Tibial nerve (tissue), 4 donors: Measurements from ENCODE around the gene UBE2E1. TPM values are rescaled to one million over a fixed set of nuclear protein-coding genes. Genes with fewer than 3 reads are reported as not detected.

ENCODE experiments used
- DNase-seq, 2 donors: peaks; one replicate each; pipeline ENCODE4 v3.0.0-alpha.2; 2019; ENCODE audit warnings: low spot score in 2 of 2
- H3K27ac ChIP-seq, 4 donors: fragments of 200-600 bp; sonication (generic) in 3 of 4; one replicate each; pipeline ENCODE4 v1.5.1; 2017 to 2019; ENCODE audit warnings: mild to moderate bottlenecking in 1 of 4
- H3K27me3 ChIP-seq, 2 donors: fragments of 200-600 bp; sonication (generic) in 1 of 2; one replicate each; pipeline versions ENCODE4 v1.5.1 to v1.6.0; 2017 to 2019
- H3K36me3 ChIP-seq, 3 donors: fragments of 200-600 bp; sonication (generic); one replicate each; pipeline ENCODE4 v1.5.1; 2018 to 2019
- H3K4me1 ChIP-seq, 4 donors: fragments of 200-600 bp; sonication (generic) in 3 of 4; one replicate each; pipeline ENCODE4 v1.5.1; 2017 to 2019
- H3K4me3 ChIP-seq, 4 donors: fragments of 200-600 bp; sonication (generic) in 3 of 4; one replicate each; pipeline ENCODE4 v1.5.1; 2017 to 2019; ENCODE audit warnings: mild to moderate bottlenecking in 1 of 4, moderate library complexity in 1 of 4
- H3K9me3 ChIP-seq, 4 donors: fragments of 200-600 bp; sonication (generic) in 3 of 4; one replicate each; pipeline ENCODE4 v1.5.1; 2017 to 2019
- EP300 ChIP-seq, 2 donors: sonication (generic); formaldehyde crosslinking; IDR thresholded peaks; one replicate each; pipeline ENCODE4 v1.6.1; 2017; ENCODE audit warnings: antibody characterized with exemption in 2 of 2, mild to moderate bottlenecking in 1 of 2
- POLR2A ChIP-seq, 2 donors: fragments of 450-650 bp; IDR thresholded peaks; one replicate each; pipeline ENCODE4 v1.6.1; 2017; ENCODE audit warnings: antibody characterized with exemption in 2 of 2, mild to moderate bottlenecking in 2 of 2, moderate library complexity in 2 of 2
- WGBS, 2 donors: methylation state at CpG; one replicate each; pipeline ENCODE4 v1.1.5; 2018; 5-methylcytosine and 5-hydroxymethylcytosine counted together
- total RNA-seq, 4 donors: library from RNA; depleted of rRNA; stranded (reverse); fragments of >200 nt; gene quantifications; one replicate each; pipeline ENCODE4 v1.1.0, GENCODE V29; 2016
- TF ChIP-seq, protein P1 (sequence below), 5 experiments: fragments of 200-600 bp in 3 of 5; fragments of 450-650 bp in 2 of 5; sonication (generic) in 3 of 5; IDR thresholded peaks; one replicate each; pipeline ENCODE4 v1.5.1; 2016 to 2019; ENCODE audit warnings: antibody characterized with exemption in 5 of 5, mild to moderate bottlenecking in 3 of 5, moderate library complexity in 2 of 5

UBE2E1 gene
- total RNA-seq, 4 donors from 2014 or later: 55.1 to 132 (median 99.5) TPM

DNA sequence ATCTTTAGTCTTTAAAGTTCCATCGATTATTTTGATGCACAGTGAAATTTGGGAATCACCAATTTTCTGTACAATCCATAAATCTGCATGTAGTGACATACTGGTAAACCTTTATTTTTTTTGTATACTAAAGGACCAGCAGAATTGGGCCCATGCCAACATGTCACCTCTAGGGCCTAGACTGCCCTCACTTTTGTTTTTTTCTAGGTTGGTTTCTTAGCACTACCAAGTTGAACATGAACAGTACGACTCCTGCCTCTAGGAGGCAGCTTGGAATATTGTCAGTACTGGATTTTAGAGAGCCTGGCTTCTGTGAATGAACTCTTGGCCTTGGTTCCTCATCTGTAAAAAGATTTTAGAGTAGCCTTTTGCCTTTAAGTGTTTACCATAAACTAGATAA, 78.7 kb downstream of the UBE2E1 start:
- Histone ChIP-seq H3K36me3 (peaks cover 0 to 15% (median 0%) of the 10 kb centered on the region in 3 donors), H3K4me3 (no peak overlapping the region), H3K9me3 (peaks cover 0 to 2% (median 0%) of the 10 kb centered on the region in 4 donors), H3K27ac (no peak overlapping the region), H3K4me1 (peaks cover 0 to 13% (median 0%) of the 10 kb centered on the region in 4 donors), H3K27me3 (no peaks in the 10 kb centered on the region)
- TF ChIP-seq EP300 (IDR thresholded peaks at IDR 0.05) (no peak), POLR2A (IDR thresholded peaks at IDR 0.05) (no peak)
- TF ChIP-seq, protein P1, sequence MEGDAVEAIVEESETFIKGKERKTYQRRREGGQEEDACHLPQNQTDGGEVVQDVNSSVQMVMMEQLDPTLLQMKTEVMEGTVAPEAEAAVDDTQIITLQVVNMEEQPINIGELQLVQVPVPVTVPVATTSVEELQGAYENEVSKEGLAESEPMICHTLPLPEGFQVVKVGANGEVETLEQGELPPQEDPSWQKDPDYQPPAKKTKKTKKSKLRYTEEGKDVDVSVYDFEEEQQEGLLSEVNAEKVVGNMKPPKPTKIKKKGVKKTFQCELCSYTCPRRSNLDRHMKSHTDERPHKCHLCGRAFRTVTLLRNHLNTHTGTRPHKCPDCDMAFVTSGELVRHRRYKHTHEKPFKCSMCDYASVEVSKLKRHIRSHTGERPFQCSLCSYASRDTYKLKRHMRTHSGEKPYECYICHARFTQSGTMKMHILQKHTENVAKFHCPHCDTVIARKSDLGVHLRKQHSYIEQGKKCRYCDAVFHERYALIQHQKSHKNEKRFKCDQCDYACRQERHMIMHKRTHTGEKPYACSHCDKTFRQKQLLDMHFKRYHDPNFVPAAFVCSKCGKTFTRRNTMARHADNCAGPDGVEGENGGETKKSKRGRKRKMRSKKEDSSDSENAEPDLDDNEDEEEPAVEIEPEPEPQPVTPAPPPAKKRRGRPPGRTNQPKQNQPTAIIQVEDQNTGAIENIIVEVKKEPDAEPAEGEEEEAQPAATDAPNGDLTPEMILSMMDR (IDR thresholded peaks at IDR 0.05): no peak
- no peak for DNase-seq
- WGBS, 2 donors: 91 to 97% methylated on average over 2 of the region's 2 CpGs

DNA sequence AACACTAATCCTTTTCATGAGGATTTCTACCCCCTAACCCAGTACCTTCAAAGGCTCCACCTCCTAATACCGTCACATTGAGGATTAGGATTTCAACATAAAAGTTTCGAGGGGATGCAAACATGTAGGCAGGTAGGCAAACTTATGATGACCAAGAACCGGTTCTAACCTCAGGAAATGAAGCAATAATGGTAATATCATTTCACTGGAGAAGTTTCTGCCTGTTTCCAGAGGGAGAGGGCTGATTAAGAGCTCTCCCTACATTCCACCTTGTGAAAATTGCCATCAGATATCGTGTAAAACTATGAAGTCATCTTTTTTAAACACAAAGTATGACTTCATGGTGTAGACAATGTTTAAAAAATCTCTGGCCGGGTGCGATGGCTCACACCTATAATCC, 79.5 kb downstream of the UBE2E1 start:
- no peak for TF ChIP-seq POLR2A (IDR thresholded peaks at IDR 0.05)
- TF ChIP-seq, protein P1 (IDR thresholded peaks at IDR 0.05): no peak
- TF ChIP-seq EP300 (IDR thresholded peaks at IDR 0.05): no peak
- no peak for DNase-seq
- WGBS, 2 donors: 83 to 85% methylated on average over 6 of the region's 6 CpGs

DNA sequence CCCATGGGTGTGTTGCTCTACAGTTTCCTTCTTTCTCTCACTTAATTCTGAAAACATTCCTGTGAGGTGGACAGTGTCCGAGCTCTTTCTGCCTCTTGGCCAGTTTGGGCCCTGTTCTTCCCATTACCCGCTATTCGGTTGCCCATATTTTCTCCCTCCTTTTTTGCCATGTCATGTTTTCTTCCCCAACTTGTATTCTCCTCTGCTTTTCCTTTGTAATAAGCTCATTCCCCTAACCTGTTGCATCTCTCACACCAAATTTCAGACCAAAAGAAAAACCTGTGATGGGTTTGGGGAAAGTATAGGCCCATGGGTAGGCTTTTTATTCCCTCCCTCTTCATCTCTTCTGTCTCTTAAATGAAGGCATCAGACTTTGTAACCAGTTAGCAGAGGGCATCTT, 80.6 kb downstream of the UBE2E1 start:
- H3K4me1 ChIP-seq: peaks cover 0 to 13% (median 0%) of the 10 kb centered on the region in 4 donors
- peaks cover 0 to 2% (median 0%) of the 10 kb centered on the region in 4 donors for H3K9me3 ChIP-seq
- DNase-seq: no peak
- TF ChIP-seq, protein P1 (IDR thresholded peaks at IDR 0.05): no peak
- TF ChIP-seq EP300 (IDR thresholded peaks at IDR 0.05) (no peak), POLR2A (IDR thresholded peaks at IDR 0.05) (no peak)
- WGBS, 2 donors: 88 to 92% methylated on average over 3 of the region's 3 CpGs
- H3K36me3 ChIP-seq: peaks cover 0 to 15% (median 0%) of the 10 kb centered on the region in 3 donors
- H3K27ac ChIP-seq: no peak overlapping the region
- H3K4me3 ChIP-seq: no peak overlapping the region
- no peaks in the 10 kb centered on the region for H3K27me3 ChIP-seq

More for the DNA sequence above, 79.5 kb downstream of the UBE2E1 start:
- H3K4me3 ChIP-seq: no peak overlapping the region
- no peaks in the 10 kb centered on the region for H3K27me3 ChIP-seq
- peaks cover 0 to 15% (median 0%) of the 10 kb centered on the region in 3 donors for H3K36me3 ChIP-seq
- H3K9me3 ChIP-seq: peaks cover 0 to 2% (median 0%) of the 10 kb centered on the region in 4 donors
- H3K4me1 ChIP-seq: peaks cover 0 to 13% (median 0%) of the 10 kb centered on the region in 4 donors
- no peak overlapping the region for H3K27ac ChIP-seq

DNA sequence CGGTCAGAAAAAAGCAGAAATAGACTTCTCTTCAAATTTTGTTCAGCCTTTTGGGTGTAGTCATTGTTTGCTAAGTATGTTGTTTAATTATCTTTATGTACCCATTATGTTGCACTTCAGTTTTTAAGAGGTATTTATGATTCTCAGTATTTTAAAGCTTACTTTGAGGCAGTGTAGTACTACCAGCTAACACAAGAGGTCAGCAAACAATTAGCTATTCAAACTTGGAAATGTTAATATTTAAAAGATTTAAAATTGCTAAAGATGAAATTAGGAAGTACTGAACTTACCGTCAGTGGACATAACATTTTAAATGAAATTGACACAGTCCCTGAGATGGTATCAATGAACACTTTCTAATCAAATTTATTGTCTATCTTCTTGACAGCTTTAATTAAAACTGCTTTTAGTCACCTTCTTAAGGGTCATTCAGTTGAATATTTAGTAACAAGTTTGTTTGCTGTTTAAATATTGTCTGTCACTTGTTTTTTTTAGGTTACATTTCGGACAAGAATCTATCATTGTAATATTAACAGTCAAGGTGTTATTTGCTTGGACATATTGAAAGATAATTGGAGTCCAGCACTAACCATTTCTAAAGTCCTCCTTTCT, 83.0 kb downstream of the UBE2E1 start:
- Histone ChIP-seq H3K27me3 (no peaks in the 10 kb centered on the region), H3K4me1 (peaks cover 0 to 13% (median 0%) of the 10 kb centered on the region in 4 donors), H3K9me3 (no peaks in the 10 kb centered on the region), H3K4me3 (no peak overlapping the region), H3K27ac (peak overlapping the region in 1 of 4 donors; percentile 16), H3K36me3 (peaks cover 0 to 13% (median 0%) of the 10 kb centered on the region in 3 donors)
- no peak for TF ChIP-seq POLR2A (IDR thresholded peaks at IDR 0.05)
- no peak for TF ChIP-seq EP300 (IDR thresholded peaks at IDR 0.05)
- TF ChIP-seq, protein P1 (IDR thresholded peaks at IDR 0.05): peak; percentile 71 to 93 (median 82)
- WGBS, 2 donors: 52 to 54% methylated on average over 3 of the region's 3 CpGs
- peak in 1 of 2 donors; percentile 71 for DNase-seq

DNA sequence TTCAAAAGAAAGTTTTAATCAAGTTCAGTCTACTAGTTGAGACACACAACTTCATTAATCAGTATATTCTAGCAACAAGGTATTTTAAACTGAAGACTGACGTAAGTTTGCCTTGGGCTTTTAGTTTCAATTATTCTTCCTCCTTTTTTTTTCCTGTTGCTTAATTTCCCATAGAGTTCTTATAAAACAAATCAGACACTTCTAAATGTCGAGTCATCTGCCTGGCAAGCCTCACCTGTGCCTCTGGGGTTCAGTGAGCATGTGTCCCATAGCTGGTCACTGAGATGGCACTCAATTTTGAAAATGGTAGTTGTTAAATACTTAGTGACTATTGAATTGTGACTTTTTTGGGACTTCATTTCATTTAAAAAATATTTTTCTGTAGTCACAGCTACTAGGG, 83.6 kb downstream of the UBE2E1 start:
- TF ChIP-seq, protein P1 (IDR thresholded peaks at IDR 0.05): no peak
- TF ChIP-seq EP300 (IDR thresholded peaks at IDR 0.05): no peak
- Histone ChIP-seq H3K4me3 (no peak overlapping the region), H3K36me3 (peaks cover 0 to 17% (median 0%) of the 10 kb centered on the region in 3 donors), H3K27me3 (no peaks in the 10 kb centered on the region), H3K27ac (no peak overlapping the region), H3K4me1 (peaks cover 0 to 13% (median 0%) of the 10 kb centered on the region in 4 donors), H3K9me3 (no peaks in the 10 kb centered on the region)
- WGBS, 2 donors: 77 to 81% methylated on average over 2 of the region's 2 CpGs
- DNase-seq: no peak
